ENCODE results near the gene NDFIP1. TPM values are rescaled to one million over a fixed set of nuclear protein-coding genes. Genes with fewer than 3 reads are reported as not detected.

NDFIP1 gene
- total RNA-seq, 1 experiment from 2014 or later = 49.3 TPM

- CTCF ChIA-PET = no interaction called here
- Histone ChIP-seq H3K4me1 (ENCODE audit: insufficient read depth, low read length, poor library complexity, severe bottlenecking) (no peaks in the 10 kb centered on the region), H3K9me3 (ENCODE audit: low read depth, low read length, poor library complexity, severe bottlenecking) (no peaks in the 10 kb centered on the region), H3K36me3 (ENCODE audit: insufficient read depth, low read length, poor library complexity, severe bottlenecking) (no peaks in the 10 kb centered on the region), H3K4me3 (ENCODE audit: low read depth, low read length, poor library complexity, severe bottlenecking) (no peak overlapping the region), H3K27ac (ENCODE audit: low read depth, low read length, poor library complexity, severe bottlenecking) (no peak overlapping the region), H3K27me3 (replicated peaks; ENCODE audit: insufficient read depth, low read depth, low read length, poor library complexity) (no peaks in the 10 kb centered on the region)
- no peak for TF ChIP-seq EZH2 (IDR thresholded peaks at IDR 0.05; ENCODE audit: borderline replicate concordance, low read depth, low read length, poor library complexity, severe bottlenecking)
- no peak for TF ChIP-seq CTCF (conservative IDR thresholded peaks at IDR 0.05; ENCODE audit: low read depth, low read length)
- no peak for DNase-seq (ENCODE audit: low spot score)
- intact Hi-C loops (cut with micrococcal nuclease; ENCODE audit: unreplicated experiment) = no loop called here
- POLR2A ChIA-PET (ENCODE audit: low non-redundant PET) = no interaction called here
- no TSS peak for BruUV-seq (replicated peaks)
These were observed 91.8 kb downstream of the NDFIP1 start for GRCh38 chr5:142200387-142200786.

DNA sequence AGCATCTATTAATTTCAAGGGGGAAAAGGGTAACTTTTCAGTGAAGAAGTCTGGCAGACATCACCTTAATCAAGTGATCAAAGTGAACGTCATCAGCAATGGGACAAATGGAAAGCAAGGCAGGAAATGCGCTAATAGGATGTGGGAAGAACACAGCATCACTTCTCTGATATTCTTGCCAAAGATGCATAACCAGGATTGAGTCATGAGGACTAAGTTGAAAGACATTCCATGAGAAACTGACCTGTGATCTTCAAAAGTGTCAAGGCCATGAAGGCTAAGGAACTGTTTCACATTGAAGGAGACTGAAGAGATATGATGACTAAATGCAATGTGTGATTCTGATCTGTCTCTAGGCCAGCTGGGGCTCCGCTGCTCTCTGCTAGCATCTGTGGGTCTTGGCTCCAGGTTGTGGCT is 92.9 kb downstream of the NDFIP1 start:
- intact Hi-C loops (cut with micrococcal nuclease; ENCODE audit: unreplicated experiment) = no loop called here
- H3K4me1 ChIP-seq (ENCODE audit: insufficient read depth, low read length, poor library complexity, severe bottlenecking) = no peaks in the 10 kb centered on the region
- no peak for TF ChIP-seq EZH2 (IDR thresholded peaks at IDR 0.05; ENCODE audit: borderline replicate concordance, low read depth, low read length, poor library complexity, severe bottlenecking)
- no peak for TF ChIP-seq CTCF (conservative IDR thresholded peaks at IDR 0.05; ENCODE audit: low read depth, low read length)
- POLR2A ChIA-PET (ENCODE audit: low non-redundant PET) = no interaction called here
- CTCF ChIA-PET = no interaction called here
- no peak for DNase-seq (ENCODE audit: low spot score)
- no peak overlapping the region for H3K27ac ChIP-seq (ENCODE audit: low read depth, low read length, poor library complexity, severe bottlenecking)
- no peaks in the 10 kb centered on the region for H3K9me3 ChIP-seq (ENCODE audit: low read depth, low read length, poor library complexity, severe bottlenecking)
- H3K36me3 ChIP-seq (ENCODE audit: insufficient read depth, low read length, poor library complexity, severe bottlenecking) = no peaks in the 10 kb centered on the region
- H3K4me3 ChIP-seq (ENCODE audit: low read depth, low read length, poor library complexity, severe bottlenecking) = no peak overlapping the region
- no TSS peak for BruUV-seq (replicated peaks)
- H3K27me3 ChIP-seq (replicated peaks; ENCODE audit: insufficient read depth, low read depth, low read length, poor library complexity) = no peaks in the 10 kb centered on the region

- CTCF ChIA-PET = no interaction called here
- Histone ChIP-seq H3K36me3 (ENCODE audit: insufficient read depth, low read length, poor library complexity, severe bottlenecking) (no peaks in the 10 kb centered on the region), H3K4me3 (ENCODE audit: low read depth, low read length, poor library complexity, severe bottlenecking) (no peak overlapping the region), H3K4me1 (ENCODE audit: insufficient read depth, low read length, poor library complexity, severe bottlenecking) (no peaks in the 10 kb centered on the region), H3K9me3 (ENCODE audit: low read depth, low read length, poor library complexity, severe bottlenecking) (no peaks in the 10 kb centered on the region), H3K27ac (ENCODE audit: low read depth, low read length, poor library complexity, severe bottlenecking) (no peak overlapping the region), H3K27me3 (replicated peaks; ENCODE audit: insufficient read depth, low read depth, low read length, poor library complexity) (no peaks in the 10 kb centered on the region)
- intact Hi-C loops (cut with micrococcal nuclease; ENCODE audit: unreplicated experiment) = no loop called here
- no TSS peak for BruUV-seq (replicated peaks)
- TF ChIP-seq CTCF (conservative IDR thresholded peaks at IDR 0.05; ENCODE audit: low read depth, low read length) (no peak), EZH2 (IDR thresholded peaks at IDR 0.05; ENCODE audit: borderline replicate concordance, low read depth, low read length, poor library complexity, severe bottlenecking) (no peak)
- POLR2A ChIA-PET (ENCODE audit: low non-redundant PET) = no interaction called here
- DNase-seq (ENCODE audit: low spot score) = no peak
These were observed 93.7 kb downstream of the NDFIP1 start for GRCh38 chr5:142202282-142202681.

Other genes starting within 250 kb of the NDFIP1 start
- 0.45 and 0.61 TPM in 2 replicates for gene PCDH1, start 230.4 kb upstream of the NDFIP1 start, total RNA-seq (2021)
- 35.1 and 40.1 TPM in 2 replicates for gene DELE1, start 184.9 kb upstream of the NDFIP1 start, total RNA-seq (2021)
- 0.57 and 0.75 TPM in 2 replicates for gene PCDH12, start 150.6 kb upstream of the NDFIP1 start, total RNA-seq (2021)
- gene RNF14, start 139.7 kb upstream of the NDFIP1 start, total RNA-seq (2021) = 59.2 and 67.1 TPM in 2 replicates
- 46.7 and 52.4 TPM in 2 replicates for gene GNPDA1, start 95.8 kb upstream of the NDFIP1 start, total RNA-seq (2021)
- 35.5 and 35.6 TPM in 2 replicates for gene SPRY4, start 216.2 kb downstream of the NDFIP1 start, total RNA-seq (2021)